GM11168 (cell line): ENCODE measurements around the gene SAC3D1.
"Not testable (repeated sequence)": the region's sequence is repeated elsewhere in the genome, so short reads cannot be mapped to it uniquely, and the experiment has no call there.

Experiments used
- in situ Hi-C: fragments of 300-500 bp; cut with MboI; formaldehyde crosslinking; loops from one replicate; pipeline ENCODE4 v1.12.0; 2022; ENCODE audit warnings: low sequenced_read_pairs; ENCODE audit not compliant: unreplicated experiment

The SAC3D1 gene

DNA sequence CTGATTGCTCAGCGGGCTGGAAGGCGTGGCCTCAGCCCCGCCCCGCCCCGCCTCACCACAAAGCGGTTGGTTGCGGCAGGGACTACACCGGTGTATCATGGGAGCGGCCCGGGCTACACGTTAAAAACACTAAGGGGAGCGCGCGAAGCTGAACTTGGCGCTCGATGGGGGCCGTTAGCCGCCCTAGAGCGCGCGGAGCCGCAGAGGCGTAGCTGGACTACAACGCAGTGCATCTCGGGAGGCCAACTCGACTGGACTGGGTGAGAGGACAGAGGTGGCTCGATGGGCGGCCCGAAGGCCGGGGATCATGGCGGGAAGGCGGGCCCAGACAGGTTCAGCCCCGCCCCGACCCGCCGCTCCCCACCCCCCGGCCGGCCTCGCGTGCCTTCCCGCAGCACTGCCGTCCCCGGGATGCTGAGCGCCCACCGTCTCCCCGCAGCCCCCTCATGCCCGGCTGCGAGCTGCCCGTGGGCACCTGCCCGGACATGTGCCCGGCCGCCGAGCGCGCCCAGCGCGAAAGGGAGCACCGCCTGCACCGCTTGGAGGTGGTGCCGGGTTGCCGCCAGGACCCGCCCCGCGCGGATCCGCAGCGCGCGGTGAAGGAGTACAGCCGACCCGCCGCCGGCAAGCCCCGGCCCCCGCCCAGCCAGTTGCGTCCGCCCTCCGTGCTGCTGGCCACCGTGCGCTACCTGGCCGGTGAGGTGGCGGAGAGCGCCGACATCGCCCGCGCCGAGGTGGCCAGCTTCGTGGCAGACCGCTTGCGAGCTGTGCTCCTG lies at the start of gene SAC3D1:
SAC3D1 (plus strand) TSS at position 364 of the 776 bp plus-strand sequence; CDS start at position 447, 83 bp downstream.
- in situ Hi-C loops, result no loop called here

DNA sequence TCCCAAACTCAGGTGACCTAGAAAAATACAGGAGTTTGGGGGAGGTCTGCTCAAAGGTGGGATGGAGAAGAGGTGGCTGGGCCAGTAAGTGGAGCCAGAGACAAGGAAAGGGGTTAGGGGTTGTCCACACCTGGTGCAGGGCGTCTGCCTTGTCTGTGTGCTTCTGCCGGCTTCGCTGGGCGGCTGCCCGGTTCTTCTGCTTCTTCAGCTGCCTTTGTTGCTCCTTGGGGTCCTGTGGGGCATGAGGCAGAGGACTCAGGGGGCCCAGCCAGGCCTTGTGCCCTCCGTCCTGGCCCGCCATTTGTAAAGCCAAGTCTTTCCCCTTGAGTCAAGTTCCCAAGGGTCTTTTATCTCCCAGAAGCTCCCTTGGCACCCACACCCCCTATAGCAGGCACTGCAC lies 46.7 kb upstream of the SAC3D1 start:
- in situ Hi-C loops, result no loop called here

- in situ Hi-C loops, result no loop called here
Observed at GRCh38 chr11:64996327-64996709, 44.7 kb upstream of the SAC3D1 start.

GRCh38 chr11:64996710-64997380 lies 44.2 kb upstream of the SAC3D1 start, which contains the start of gene BATF2:
Gene BATF2 (minus strand): TSS chr11:64996971. CDS start chr11:64996914, 57 bp downstream.
- in situ Hi-C loops, result no loop called here

GRCh38 chr11:64998141-64998540 lies 42.9 kb upstream of the SAC3D1 start:
- in situ Hi-C loops, result no loop called here

DNA sequence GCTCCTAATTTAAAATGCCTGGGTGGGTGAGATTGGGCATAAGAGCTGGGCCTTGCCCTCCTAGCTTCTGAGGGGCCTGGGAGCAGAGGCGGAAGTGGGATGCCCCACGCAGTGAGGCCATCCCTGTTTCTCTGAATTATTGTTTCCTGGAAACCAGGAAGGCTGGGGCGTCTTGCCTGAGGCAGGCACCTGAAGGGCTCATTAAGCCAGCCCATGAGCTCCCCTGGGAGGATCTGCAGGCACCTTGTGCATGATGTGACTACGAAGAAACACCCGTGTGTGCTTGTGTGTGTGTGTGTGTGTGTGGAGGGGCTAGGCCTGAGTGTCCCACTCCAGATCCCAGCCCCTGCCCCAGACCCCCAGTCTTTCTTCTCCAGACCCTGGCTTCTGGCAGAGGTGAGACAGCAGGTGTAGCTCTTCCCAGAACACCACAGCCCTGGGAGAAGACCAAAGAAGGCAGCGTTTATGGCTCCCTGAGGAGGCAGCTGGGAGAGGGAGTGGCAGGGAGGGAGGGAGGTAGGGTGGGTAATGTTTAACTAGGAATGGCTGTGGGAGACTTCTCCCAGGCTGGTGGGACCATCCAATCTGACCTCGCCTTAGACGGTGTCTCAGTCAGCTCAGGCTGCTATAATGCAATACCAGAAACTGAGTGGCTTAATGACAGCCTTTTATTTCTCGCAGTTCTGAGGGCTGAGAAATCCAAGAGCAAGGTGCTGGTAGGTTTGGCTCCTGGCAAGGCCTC lies 42.1 kb upstream of the SAC3D1 start:
- in situ Hi-C loops, result no loop called here

- in situ Hi-C loops, result no loop called here
Observed at GRCh38 chr11:64999478-64999877, 41.5 kb upstream of the SAC3D1 start.

- in situ Hi-C loops, result no loop called here
Observed at GRCh38 chr11:65002706-65003105, 38.3 kb upstream of the SAC3D1 start.

- in situ Hi-C loops, result no loop called here
Observed at GRCh38 chr11:65003282-65003681, 37.7 kb upstream of the SAC3D1 start.

- in situ Hi-C loops, result not testable (repeated sequence)
Observed at GRCh38 chr11:65003968-65004367, 37.0 kb upstream of the SAC3D1 start.

- in situ Hi-C loops, result no loop called here
Observed at GRCh38 chr11:65008016-65008415, 33.0 kb upstream of the SAC3D1 start.

GRCh38 chr11:65008873-65009272 lies 32.1 kb upstream of the SAC3D1 start:
- in situ Hi-C loops, result no loop called here

DNA sequence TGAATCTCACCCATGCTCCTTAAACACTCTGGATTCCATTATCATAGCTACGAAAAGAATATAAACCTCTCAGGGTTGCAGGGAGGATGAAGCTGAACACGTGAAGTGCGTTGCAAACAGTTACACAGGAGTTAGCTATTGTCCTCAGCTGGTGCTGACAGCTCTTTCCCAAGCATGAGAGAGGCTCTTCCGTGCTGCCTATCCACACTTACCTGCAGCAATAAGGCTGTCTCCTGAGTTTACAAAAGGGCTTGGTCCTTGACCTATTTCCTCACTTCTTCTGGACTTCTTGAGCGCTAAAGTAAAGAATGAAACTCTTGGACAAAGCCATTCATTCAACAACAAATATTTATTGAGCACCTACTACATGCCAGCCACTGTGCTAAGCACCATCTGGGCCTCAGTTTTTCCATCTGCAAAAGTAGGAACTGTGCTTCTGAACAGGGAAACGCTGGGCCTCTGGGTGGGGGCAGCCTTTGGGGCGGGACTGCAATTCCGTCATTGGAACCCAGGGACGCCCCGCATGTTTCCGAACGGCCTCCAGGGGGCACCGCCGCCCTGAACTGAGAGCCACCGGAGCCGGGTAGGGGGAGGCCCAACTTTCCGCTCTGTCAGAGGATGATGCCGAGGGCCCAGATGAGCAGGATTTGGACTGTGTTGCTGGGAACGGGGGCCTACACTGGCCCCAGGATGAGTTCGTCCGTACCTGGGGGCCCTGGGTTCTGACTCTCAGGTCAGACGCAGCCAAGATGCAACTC lies 27.7 kb upstream of the SAC3D1 start:
- in situ Hi-C loops, result no loop called here

- in situ Hi-C loops, result no loop called here
Observed at GRCh38 chr11:65013888-65014725, 26.9 kb upstream of the SAC3D1 start, which contains the start of gene ARL2. Gene ARL2 (plus strand): TSS chr11:65014160. CDS start chr11:65014208, 48 bp downstream.

DNA sequence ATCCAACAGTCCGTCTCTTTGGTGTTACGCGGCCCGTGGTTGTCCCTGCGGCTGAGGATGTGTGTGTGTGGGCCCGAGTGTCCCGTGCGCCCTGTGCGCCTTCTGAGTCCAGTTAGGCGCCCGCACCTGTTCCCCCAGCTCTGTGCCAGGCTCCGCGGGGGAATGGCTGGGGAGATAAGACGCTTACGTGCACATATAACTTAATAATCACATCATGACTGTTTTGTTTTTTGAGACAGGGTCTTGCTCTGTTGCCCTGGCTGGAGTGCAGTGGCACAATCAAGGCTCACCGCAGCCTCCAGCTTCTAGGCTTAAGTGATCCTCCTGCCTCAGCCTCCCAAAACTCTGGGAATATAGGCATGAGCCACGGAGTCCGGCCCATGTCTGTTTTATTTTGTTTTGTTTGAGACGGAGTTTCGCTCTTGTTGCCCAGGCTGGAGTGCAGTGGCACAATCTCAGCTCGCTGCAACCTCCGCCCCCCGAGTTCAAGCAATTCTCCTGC lies 26.2 kb upstream of the SAC3D1 start:
- in situ Hi-C loops, result no loop called here

- in situ Hi-C loops, result no loop called here
Observed at GRCh38 chr11:65016705-65017104, 24.3 kb upstream of the SAC3D1 start.

- in situ Hi-C loops, result no loop called here
Observed at GRCh38 chr11:65017937-65018336, 23.1 kb upstream of the SAC3D1 start.

DNA sequence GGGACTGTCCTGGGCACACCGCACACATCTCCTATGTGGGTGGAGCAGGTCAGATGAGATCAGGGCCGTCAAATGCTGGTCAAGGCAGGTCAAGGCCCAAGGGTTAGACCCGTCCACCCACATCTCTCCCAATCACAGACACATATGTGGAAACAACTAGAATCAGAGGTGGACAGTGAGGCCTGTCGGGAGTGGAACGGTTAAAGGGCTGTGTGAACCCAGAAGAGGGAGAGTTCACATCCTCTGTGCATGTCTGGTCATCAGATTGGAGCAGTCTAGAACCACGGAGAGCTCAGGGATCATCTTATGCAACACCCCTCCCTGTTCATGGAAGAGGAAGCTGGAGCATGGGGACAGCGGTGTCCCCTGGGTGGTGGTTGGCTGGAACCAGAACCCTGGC lies 21.2 kb upstream of the SAC3D1 start:
- in situ Hi-C loops, result no loop called here

DNA sequence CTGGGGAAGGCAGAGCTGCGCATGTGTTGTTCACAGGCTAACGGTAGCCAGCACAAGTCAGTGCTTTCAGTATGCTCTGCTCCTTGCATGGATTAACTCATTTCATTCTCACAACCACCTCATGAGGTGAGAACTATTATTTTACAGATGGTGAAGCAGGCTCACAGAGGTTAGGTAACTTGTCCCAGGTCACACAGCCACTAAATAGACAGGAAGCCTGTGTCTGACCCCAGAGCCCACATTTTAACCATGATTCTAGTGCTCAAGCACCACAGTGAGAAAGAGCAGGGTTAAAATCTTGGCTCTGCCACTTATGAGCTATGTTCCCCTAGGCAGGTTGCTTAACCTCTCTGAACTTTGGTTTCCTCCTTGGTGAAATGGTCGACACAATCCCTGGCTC lies 20.0 kb upstream of the SAC3D1 start:
- in situ Hi-C loops, result no loop called here
